Body of pancreas (tissue), 4 donors: ENCODE data around the gene ADAMTSL3. TPM values are rescaled to one million over a fixed set of nuclear protein-coding genes. Genes with fewer than 3 reads are reported as not detected.

Source experiments
- ATAC-seq: fragments of 150-250 bp; one replicate; pipeline ENCODE4 v1.9.1; 2016
- DNase-seq, 4 donors: peaks; one replicate each; pipeline ENCODE4 v3.0.0-alpha.2; 2019
- H3K27ac ChIP-seq, 4 donors: fragments of 200-600 bp; sonication (generic); 1 replicate in 3 of 4; 2 replicates in 1 of 4; pipeline versions ENCODE4 v1.5.1 to v1.6.1; 2016 to 2019; ENCODE audit warnings: mild to moderate bottlenecking in 1 of 4, mixed read lengths in 1 of 4, moderate library complexity in 1 of 4
- H3K27me3 ChIP-seq, 2 donors: fragments of 200-600 bp; sonication (generic); one replicate each; pipeline ENCODE4 v1.6.0; 2016; ENCODE audit warnings: mild to moderate bottlenecking in 1 of 2
- H3K36me3 ChIP-seq, 2 donors: fragments of 200-600 bp; sonication (generic); replicated peaks in 1 of 2; 2 replicates each; pipeline ENCODE4 v1.5.1; 2016; ENCODE audit warnings: low read depth in 2 of 2; ENCODE audit not compliant: insufficient read depth in 1 of 2
- H3K4me1 ChIP-seq: fragments of 200-600 bp; sonication (generic); one replicate; pipeline ENCODE4 v1.6.0; 2016
- H3K4me3 ChIP-seq, 2 donors: fragments of 200-600 bp; sonication (generic); 1 replicate in 1 of 2; 2 replicates in 1 of 2; pipeline ENCODE4 v1.5.1; 2016 to 2019
- H3K9me3 ChIP-seq, 3 donors: fragments of 200-600 bp; sonication (generic); 1 replicate in 2 of 3; 2 replicates in 1 of 3; pipeline ENCODE4 v1.5.1; 2016
- POLR2A ChIP-seq, 3 donors: fragments of 450-650 bp; IDR thresholded peaks; one replicate each; pipeline ENCODE4 v1.6.1; 2016; ENCODE audit warnings: antibody characterized with exemption in 3 of 3, mild to moderate bottlenecking in 2 of 3
- WGBS, 2 donors: methylation state at CpG; one replicate each; pipeline ENCODE4 v1.1.5; 2017; 5-methylcytosine and 5-hydroxymethylcytosine counted together
- intact Hi-C: fragments of 100-400 bp; cut with DNase I; formaldehyde crosslinking; loops from one replicate; pipeline ENCODE4 v1.15.1; 2023
- total RNA-seq, 2 donors: library from RNA; depleted of rRNA; stranded (reverse); fragments of >200 nt; gene quantifications; one replicate each; pipeline ENCODE4 v1.1.0, GENCODE V29; 2016
- TF ChIP-seq, protein P1 (sequence below), 7 experiments: fragments of 450-650 bp in 4 of 7; fragments of 200-600 bp in 3 of 7; sonication (generic) in 3 of 7; IDR thresholded peaks; one replicate each; pipeline ENCODE4 v1.5.1; 2016 to 2019; ENCODE audit warnings: antibody characterized with exemption in 7 of 7

The ADAMTSL3 gene
- total RNA-seq, 2 donors from 2014 or later, result 7.8 to 10.2 TPM

DNA sequence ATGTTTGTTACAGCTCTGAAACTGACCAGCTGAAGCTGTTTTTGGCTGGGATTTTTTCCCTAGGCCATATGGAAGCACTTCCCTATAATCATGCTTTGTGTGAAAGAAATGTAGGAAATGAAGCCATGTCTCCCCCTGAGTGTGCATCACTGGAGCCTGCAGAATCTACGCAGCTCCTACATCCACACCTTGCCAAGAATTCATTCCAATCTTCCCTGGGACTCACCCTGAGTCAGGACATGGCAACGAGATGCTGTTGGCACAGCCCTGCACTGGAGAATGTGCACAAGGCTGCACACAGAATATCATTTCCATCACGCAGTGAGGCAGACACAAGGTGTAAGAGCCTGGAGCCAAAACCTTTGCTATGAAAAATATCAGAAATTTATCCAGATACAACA, 189.5 kb downstream of the ADAMTSL3 start:
- ATAC-seq, result no peak
- no peak overlapping the region for H3K27ac ChIP-seq
- TF ChIP-seq, protein P1, sequence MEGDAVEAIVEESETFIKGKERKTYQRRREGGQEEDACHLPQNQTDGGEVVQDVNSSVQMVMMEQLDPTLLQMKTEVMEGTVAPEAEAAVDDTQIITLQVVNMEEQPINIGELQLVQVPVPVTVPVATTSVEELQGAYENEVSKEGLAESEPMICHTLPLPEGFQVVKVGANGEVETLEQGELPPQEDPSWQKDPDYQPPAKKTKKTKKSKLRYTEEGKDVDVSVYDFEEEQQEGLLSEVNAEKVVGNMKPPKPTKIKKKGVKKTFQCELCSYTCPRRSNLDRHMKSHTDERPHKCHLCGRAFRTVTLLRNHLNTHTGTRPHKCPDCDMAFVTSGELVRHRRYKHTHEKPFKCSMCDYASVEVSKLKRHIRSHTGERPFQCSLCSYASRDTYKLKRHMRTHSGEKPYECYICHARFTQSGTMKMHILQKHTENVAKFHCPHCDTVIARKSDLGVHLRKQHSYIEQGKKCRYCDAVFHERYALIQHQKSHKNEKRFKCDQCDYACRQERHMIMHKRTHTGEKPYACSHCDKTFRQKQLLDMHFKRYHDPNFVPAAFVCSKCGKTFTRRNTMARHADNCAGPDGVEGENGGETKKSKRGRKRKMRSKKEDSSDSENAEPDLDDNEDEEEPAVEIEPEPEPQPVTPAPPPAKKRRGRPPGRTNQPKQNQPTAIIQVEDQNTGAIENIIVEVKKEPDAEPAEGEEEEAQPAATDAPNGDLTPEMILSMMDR (IDR thresholded peaks at IDR 0.05), result no peak
- no peak for TF ChIP-seq POLR2A (IDR thresholded peaks at IDR 0.05)

DNA sequence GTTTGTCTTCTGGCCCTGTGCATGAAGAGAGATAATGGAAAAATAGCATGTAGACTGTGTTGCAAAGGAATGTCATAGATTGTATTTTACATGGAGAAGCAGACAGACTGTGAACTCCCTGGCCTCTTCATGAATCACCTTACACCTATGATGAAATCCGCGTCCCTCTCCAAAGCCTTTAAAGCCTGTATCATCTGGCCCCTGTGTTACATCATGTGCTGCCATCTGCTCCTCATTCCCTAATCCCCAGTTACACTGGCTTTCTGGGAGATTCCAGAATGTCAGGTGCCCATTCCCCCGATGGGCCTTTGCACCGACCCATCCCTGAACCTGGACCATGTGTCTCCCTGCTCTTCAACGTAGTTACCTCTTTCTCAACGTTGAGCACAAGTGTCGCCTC, 190.8 kb downstream of the ADAMTSL3 start:
- ATAC-seq (no peak), DNase-seq (no peak)
- Histone ChIP-seq H3K4me1 (no peaks in the 10 kb centered on the region), H3K4me3 (no peak overlapping the region), H3K27ac (no peak overlapping the region), H3K27me3 (no peaks in the 10 kb centered on the region), H3K9me3 (no peaks in the 10 kb centered on the region), H3K36me3 (no peaks in the 10 kb centered on the region)
- TF ChIP-seq, protein P1 (IDR thresholded peaks at IDR 0.05), result no peak
- TF ChIP-seq POLR2A (IDR thresholded peaks at IDR 0.05), result no peak
- intact Hi-C loops, result no loop called here
- 88 to 93% methylated on average over 7 of the region's 7 CpGs for WGBS, 2 donors

More for the DNA sequence above, 189.5 kb downstream of the ADAMTSL3 start:
- no peaks in the 10 kb centered on the region for H3K27me3 ChIP-seq
- no peak overlapping the region for H3K4me3 ChIP-seq
- intact Hi-C loops, result no loop called here
- no peaks in the 10 kb centered on the region for H3K36me3 ChIP-seq
- no peaks in the 10 kb centered on the region for H3K4me1 ChIP-seq
- WGBS, 2 donors, result 74 to 88% methylated on average over 3 of the region's 3 CpGs
- DNase-seq, result no peak
- H3K9me3 ChIP-seq, result no peaks in the 10 kb centered on the region

DNA sequence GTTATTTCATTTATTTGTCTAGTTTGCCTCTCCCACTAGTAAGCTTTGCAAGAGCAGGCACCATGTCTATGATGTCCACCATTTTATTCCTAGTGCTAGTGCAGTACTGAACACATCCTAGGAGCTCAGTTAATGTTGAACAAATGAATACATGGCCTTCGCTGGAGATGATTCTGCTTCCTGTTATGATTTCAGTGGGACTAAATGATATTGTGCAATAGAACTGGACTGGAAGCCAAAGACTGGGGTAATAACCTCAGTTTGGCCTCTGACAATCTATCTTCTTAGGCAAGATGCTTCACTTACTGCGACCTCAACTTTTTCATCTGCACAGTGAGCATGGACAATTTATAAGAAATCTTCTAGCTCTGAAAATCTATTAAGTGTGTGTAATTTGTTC, 191.3 kb downstream of the ADAMTSL3 start:
- no peak for TF ChIP-seq POLR2A (IDR thresholded peaks at IDR 0.05)
- TF ChIP-seq, protein P1 (IDR thresholded peaks at IDR 0.05), result no peak
- intact Hi-C loops, result no loop called here
- DNase-seq (no peak), ATAC-seq (peak; percentile 36)
- Histone ChIP-seq H3K9me3 (no peaks in the 10 kb centered on the region), H3K27me3 (no peaks in the 10 kb centered on the region), H3K27ac (no peak overlapping the region), H3K4me1 (no peaks in the 10 kb centered on the region), H3K36me3 (no peaks in the 10 kb centered on the region), H3K4me3 (no peak overlapping the region)
- WGBS, 2 donors, result 61 to 66% methylated on average over 2 of the region's 2 CpGs

DNA sequence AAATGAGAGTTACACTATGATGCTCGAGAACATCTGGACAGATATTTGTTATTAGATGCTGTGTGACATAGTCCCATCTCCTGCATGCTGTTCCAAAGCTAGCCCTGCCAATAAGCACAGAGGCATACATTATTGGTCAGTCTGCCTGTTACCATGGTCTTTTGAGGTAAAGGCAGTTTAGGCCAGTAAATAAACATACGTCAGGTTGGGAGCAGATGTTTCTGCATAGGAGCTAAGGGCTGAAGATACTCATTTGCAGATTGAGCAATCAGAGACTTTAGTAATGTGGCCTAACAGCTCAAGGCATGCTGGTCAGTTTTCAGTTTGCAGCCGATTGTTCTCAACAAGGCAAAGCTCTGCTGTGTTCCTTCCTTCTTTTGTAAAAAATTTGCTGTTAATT, 192.9 kb downstream of the ADAMTSL3 start:
- Histone ChIP-seq H3K4me3 (no peak overlapping the region), H3K4me1 (no peaks in the 10 kb centered on the region), H3K27me3 (no peaks in the 10 kb centered on the region), H3K9me3 (no peaks in the 10 kb centered on the region), H3K27ac (no peak overlapping the region), H3K36me3 (no peaks in the 10 kb centered on the region)
- no peak for TF ChIP-seq POLR2A (IDR thresholded peaks at IDR 0.05)
- TF ChIP-seq, protein P1 (IDR thresholded peaks at IDR 0.05), result no peak
- ATAC-seq, result no peak
- no peak for DNase-seq
- 80 to 86% methylated on average over 3 of the region's 3 CpGs for WGBS, 2 donors
- intact Hi-C loops, result no loop called here

DNA sequence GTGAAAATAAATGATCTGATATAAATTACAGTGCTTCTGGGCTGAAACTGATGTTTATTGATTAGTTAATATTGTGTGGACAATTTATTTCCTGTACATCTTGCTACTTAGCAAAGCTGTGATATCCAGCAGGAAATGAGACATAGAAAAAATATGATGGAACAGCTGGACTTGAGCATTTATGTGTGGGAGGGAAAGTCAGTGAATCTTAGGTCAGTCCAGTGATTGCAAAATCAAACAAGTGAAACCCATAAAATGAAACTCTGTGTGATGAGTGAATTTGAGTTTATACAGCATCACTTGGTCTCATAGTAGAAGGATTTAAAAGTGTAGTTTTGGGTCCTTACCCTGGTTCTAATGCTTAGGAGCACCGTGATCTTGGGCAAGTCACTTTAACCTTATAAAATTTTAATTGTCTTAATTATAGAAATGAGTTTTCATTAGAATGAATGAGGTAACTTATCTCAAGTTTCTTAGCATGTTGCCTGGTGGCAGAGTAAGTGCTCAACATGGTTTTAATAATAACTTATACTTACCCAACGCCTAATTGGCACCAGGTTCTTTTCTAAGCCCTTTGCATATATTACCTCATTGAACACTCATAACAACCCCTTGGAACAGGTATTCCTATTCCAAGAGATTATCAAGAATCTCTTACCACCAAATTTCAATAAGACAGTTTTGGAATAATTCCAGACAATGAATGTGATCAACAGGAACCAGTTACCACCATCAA, 194.6 kb downstream of the ADAMTSL3 start:
- no peak overlapping the region for H3K4me3 ChIP-seq
- DNase-seq, result no peak
- H3K27me3 ChIP-seq, result no peaks in the 10 kb centered on the region
- no peaks in the 10 kb centered on the region for H3K9me3 ChIP-seq
- no peaks in the 10 kb centered on the region for H3K4me1 ChIP-seq
- no peaks in the 10 kb centered on the region for H3K36me3 ChIP-seq
- intact Hi-C loops, result no loop called here
- TF ChIP-seq POLR2A (IDR thresholded peaks at IDR 0.05), result no peak
- TF ChIP-seq, protein P1 (IDR thresholded peaks at IDR 0.05), result no peak
- ATAC-seq, result peak; percentile 56
- WGBS, 2 donors, result 84 to 85% methylated on average over 2 of the region's 2 CpGs
- H3K27ac ChIP-seq, result no peak overlapping the region
